Occipital lobe (tissue), 1 donor: ENCODE data around the gene DHRSX. TPM values are rescaled to one million over a fixed set of nuclear protein-coding genes. Genes with fewer than 3 reads are reported as not detected.

Experiments
- total RNA-seq: library from RNA; depleted of rRNA; stranded (reverse); fragments of >200 nt; gene quantifications from one replicate; pipeline ENCODE4 v1.2.3, GENCODE V29; 2014

DHRSX gene
- total RNA-seq, 1 donor from 2014 or later: 18.7 TPM

Other genes starting within 250 kb of the DHRSX start
- gene ZBED1, start within 50 bp of the DHRSX start, total RNA-seq: 30.3 TPM
- 7.2 TPM for gene CD99, start 190.3 kb upstream of the DHRSX start, total RNA-seq